ENCODE results near the gene ZFYVE27.
"Not testable (repeated sequence)": the region's sequence is repeated elsewhere in the genome, so short reads cannot be mapped to it uniquely, and the experiment has no call there.

ZFYVE27 gene, protein sequence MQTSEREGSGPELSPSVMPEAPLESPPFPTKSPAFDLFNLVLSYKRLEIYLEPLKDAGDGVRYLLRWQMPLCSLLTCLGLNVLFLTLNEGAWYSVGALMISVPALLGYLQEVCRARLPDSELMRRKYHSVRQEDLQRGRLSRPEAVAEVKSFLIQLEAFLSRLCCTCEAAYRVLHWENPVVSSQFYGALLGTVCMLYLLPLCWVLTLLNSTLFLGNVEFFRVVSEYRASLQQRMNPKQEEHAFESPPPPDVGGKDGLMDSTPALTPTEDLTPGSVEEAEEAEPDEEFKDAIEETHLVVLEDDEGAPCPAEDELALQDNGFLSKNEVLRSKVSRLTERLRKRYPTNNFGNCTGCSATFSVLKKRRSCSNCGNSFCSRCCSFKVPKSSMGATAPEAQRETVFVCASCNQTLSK

DNA sequence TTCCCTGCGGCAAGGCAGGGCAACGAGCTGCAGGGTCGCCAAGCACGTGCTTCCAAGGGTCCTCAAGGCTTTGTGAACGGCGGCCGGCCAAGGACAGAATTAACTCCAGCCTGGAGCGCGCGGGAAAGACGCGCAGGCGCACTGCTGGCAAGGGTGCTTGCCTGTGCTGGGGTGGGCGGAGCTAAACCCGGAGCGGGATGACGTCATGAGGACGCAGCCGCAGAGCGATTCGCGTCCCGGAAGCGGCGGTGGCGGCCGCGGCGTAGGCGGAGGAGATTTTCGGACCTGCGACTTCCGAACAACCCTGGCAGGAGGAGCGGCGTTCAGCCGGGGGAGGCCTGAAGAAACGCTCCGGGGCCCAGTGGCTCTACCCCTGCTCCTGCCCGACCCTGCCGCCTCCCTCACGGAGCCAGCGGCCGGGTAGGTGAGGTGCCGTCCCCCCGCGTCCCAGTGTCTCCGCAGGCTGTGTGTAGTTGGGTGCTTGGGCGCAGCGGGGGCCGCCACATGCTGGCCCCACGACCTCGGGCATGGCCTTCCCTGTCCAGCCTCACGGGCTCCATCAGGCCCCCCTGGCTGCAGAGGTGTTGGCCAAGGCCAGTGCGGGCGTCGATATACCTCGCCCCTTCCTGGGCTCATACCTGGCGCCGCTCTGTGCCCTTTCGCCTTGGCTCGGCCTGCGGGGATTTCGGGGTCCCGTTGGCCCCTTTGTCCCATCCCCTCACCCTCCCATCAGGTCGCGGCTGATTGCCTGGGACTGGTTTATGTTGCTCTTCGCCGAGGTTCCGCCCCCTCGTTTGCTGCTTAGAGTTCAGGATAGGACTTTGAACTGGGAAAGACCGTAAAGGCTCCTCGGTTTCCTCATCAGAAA is at the start of gene ZFYVE27:
TSS of gene ZFYVE27 (plus strand) at position 227 of the 868 bp plus-strand sequence. CDS start 1,350 bp downstream, outside the sequence.
- DNase-seq: peak; percentile 75

DNA sequence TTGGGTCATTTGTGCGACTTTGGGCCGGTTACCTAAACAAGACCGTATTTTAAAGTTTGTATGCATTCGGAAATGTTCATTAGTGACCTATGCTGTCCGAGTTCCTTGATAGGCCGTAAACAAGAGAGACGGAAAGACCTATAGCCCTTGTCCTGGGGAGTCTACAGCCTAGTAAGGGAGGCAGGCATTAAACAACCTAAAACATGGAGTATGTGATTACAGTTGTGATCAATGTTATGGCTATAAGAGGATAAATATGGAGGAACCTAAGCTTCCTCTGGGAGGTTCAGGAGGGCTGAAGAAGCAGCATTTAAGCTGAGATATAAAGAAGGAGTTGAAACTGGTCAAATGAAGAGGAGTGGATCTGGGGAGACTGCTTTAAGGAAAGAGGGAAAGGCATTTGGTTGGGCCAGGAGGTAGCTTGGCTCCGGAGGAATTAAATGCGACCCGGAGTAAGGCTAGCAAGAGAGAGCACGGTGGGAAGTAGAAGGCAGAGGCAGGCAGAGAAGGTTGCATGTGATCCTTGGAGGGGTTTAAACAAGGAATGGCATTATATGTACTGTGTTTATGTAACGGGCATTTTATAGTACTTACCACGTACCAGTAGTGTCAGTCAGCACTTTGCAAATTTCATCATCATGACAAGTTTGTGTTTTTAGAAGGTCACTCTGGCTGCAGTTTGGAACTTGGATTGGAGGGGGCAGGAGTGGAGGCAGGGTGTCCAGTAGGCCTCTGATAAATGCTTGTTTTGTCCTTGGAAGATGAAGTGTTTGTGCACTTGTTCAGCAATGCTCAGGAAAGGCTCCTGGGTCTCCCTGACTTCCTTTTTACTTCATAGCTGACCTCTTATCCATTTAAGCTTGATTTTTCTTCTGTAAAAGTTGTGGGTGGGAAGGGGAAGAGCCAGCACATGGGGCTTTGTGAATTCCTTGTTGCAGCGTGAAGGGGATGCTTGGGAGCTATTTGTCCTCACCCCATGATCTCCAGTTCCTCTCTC is 48.8 kb upstream of the ZFYVE27 start:
- DNase-seq: peak; percentile 51

DNA sequence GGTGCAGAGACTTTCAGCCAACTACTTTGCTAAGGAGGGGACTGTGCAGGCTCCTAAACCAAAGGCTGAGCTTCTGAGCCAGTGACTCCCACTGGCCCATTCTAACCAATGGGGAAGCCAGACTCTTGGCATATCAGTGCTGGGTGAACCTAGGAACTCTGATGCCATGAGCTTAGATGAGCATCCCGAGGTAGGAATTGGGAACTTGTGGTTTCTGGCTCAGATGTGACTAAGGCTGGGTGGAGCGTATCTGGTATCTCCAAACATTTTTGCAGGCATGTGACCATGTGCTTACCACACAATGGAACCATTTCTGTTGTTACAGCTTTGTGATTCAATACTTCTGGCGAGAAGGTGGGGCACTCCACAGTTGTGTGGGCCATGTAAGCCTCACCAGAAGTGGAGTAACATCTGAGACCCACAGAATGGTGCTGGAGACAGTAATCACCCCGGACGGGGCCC is 47.3 kb upstream of the ZFYVE27 start:
- no peak for DNase-seq

DNA sequence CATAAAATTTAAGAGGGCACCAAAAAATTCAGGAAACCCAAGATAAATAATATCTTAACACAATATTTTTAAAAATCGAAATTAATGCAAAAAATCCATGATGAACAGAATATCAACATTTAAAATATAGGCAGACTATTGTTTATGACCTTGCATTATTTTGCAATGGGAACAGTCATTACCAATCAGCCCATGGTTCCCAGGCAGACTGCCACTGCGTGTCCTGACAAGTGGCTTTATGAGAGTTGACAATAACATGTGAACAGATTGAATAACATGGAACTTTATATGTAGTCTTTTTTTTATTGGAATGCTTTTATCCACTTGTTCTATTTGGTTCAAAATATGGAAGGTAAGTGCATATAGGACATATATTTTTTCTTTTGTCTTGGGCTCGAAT is 46.8 kb upstream of the ZFYVE27 start:
- DNase-seq: no peak

DNA sequence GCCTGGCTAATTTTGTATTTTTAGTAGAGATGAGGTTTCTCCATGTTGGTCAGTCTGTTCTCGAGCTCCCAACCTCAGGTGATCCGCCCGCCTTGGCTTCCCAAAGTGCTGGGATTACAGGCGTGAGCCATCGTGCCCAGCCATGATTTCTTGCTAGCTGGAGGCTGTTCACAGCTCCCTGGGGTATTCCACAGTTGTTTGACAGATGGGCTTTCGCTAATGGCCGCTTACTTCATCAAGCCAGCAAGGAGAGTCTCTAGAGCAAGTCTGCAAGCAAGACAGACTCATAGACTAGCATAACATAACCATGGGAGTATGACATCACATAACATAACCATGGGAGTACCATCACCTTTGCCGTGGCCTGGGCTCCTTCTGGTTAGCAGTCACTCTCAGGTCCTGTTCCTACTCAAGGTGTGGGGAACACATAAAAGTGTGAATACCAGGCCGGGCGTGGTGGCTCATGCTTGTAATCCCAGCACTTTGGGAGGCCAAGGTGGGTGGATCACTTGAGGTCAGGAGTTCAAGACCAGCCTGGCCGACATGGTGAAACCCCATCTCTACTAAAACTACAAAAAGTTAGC is 38.8 kb upstream of the ZFYVE27 start:
- DNase-seq: not testable (repeated sequence)

DNA sequence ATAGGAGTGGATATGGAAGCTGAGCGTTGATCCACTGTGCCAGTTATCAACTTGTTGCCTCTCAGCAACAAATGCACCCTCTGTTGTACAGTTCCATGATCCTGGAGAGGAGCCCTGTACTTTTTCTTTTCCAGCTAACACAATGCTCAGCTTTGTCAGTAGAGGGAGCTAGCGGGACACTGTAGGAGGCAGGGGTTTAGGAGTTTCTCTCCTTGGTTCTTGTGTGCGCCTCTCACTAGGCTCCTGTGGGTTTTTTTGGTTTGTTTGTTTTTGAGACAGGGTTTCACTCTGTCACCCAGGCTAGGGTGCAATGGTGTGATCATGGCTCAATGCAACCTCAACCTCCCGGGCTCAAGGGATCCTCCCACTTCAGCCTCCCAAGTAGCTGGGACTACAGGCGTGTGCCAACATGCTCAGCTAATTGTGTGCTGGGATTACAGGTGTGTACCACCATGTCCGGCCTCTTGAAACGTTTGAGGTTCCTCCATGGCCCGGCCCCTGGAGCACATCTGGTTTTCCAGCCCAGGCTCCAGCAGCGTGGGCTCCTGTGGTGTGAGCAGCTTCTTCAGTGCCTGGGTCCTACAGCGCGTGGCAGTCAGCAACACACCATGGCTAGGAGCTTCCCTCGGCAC is 35.4 kb upstream of the ZFYVE27 start:
- peak; percentile 21 for DNase-seq

DNA sequence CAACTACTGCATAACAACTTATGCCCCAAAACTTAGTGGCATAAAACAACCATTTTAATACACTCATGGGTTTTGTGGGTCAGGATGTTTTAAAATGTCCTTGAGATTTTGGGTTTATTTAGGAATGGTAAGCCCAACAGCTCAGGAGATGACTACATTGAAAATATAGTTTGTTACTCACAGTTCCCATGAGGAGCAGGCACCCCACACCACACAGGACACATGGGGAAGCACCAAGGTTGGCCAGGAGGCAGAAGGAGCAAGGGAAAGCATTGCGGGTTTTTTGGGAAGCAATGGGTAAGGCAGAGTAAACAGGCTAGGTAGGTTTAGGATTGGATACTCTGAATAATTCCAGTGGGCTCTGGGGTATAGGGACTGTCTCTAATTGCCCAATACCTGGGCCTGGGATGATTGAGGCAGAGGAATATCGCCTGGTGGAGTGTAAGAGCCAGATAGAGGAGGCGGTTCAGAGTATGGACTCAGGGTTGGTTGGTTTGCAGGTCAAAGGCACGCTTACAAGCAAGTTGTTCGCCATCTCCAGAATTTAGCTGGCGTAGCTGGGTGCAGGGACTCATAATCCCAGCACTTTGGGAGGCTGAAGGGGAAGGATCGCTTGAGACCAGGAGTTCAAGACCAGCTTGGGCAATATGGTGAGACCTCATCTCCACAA is 33.4 kb upstream of the ZFYVE27 start:
- no peak for DNase-seq

DNA sequence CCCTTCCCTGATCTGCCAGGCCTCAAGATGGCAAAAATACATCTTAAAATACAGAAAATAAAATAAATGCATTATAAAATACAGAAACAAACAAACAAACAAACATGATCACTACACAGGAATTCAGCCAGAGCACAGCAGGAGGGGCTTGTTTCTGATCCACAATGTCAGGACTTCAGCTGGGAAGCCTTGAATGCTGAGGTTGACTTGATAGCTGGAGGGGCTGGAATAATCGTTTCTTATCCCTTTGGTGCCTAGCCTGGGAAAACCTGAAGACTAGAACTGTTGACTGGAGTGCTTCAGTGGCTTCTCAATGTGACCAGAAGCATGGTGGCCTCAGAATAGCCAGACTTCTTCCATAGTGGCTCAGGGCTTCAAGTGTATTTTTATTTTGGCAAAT is 32.6 kb upstream of the ZFYVE27 start:
- DNase-seq: no peak

DNA sequence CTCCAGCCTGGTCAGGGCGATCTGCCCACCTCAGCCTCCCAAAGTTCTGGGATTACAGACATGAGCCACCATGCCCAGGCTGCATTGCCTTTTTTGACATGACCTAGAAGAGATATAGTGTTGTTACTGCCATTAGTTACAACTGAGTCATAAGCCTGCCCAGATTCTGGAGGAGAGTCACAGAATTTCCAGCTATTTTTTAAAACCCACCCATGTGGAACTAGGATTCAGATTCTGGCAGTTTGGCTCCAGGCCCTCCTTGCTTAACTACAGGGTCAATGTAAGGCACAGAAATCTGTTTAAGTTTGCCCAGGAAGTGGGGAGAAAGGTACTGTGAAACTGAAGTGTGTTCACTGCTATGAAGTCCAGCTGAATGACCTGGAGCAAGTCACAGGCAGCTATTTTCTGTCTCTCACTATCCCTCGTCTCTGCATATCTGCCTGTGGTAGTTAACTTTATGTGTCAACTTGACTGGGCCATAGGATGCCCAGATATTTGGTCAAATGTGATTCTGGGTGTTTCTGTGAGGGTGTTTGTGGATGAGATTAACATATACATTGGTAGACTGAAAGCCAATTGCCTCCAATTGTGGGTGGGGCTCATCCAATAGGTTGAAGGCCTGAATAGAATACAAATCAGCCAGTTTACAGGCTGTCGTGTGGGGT is 31.8 kb upstream of the ZFYVE27 start:
- DNase-seq: no peak

DNA sequence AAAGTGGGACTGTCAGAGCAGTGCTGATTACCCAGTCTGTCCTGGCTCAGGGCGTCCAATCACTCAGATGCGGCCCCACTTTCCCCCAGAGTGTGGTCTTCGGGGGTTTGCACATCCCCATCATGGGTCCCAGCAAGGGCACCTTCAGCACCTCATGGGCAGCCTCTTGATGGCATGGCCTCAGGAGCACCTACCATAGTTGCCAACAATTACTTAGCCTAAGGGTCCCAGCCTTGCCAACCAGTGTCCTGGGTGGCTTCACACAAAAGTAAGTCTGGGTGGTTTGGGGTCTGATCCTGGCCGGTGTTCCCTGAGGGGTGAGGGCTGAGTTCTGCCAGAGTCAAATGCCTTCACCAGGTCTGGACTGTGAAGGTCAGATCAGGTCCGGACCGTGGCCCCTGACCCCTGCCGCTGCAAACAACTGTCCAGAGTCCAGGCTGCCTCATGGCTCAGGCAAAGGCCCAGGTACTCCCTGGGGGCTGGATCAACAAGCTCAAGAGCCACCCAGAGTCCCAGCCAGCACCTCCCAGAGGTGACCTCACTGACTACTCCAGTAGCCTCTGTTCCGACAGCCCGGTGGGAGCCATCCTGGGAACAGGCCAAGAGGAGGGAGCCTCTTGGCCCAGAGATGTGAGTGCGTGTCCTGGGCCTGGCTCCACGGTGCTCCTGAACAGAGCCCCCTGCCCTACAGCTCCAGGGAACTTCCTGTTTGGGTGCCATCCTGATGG is 29.6 kb upstream of the ZFYVE27 start:
- no peak for DNase-seq

DNA sequence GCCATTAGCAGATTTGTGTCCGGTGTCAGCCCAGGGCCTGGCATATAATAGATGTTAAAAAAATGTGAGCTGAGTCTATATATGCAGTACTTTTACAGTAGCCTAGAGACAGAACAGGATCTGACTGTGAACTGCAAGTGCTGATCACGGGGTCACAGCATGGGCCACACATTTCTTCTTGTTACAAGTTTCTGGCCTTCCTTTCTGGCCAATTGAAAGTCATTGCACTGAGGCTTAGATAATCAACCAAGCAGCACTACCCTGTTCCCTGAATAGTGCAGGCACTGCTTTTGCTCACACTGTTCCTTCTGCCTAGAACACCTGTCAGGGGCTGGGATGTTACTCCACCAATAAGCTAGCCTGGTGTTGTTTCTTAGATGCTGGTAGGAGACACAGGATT is 28.8 kb upstream of the ZFYVE27 start:
- DNase-seq: no peak

DNA sequence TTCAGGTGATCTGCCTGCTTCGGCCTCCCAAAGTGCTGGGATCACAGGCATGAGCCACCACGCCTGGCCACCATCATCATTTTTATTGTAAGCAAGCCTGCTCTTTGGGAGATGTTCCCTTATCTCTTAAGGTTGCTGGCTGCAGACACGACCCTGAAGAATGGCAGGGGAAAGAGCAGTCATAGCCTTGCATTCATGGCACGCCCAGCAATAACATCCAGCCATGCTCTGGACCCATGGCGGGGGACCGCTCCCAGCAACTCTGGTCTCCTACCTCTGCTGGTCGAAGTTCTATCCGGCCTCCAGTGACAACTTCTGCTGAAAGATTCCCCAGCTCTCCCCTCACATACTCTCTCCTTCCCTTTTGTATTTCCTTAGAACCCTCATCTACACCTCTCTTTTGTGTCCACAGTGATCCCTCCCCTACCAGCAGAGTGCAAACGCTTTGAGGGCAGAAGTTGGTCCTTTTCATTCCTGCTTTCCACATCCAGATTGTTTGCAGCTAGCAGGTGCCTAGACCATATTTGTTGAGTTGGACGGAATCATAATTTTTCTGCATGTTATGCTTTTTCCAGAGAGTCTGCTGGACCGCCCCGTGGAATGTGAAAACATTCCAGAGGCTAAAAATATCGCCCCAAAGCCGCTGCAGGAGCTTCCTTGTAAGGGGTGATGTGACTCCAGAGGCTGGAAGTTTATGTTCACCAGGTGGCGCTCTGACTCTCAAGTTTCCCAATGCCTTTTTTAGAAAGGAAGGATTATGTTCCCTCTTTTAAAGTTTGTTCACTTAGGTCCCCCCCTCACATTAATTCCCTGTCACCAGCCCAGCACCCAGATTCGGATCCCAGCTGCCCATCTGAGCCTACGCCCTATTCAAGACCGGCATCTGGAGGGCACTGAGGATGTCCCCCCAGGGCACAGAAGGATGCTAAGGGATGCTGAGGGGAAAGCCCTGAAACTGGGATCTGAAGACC is 27.7 kb upstream of the ZFYVE27 start:
- DNase-seq: no peak

DNA sequence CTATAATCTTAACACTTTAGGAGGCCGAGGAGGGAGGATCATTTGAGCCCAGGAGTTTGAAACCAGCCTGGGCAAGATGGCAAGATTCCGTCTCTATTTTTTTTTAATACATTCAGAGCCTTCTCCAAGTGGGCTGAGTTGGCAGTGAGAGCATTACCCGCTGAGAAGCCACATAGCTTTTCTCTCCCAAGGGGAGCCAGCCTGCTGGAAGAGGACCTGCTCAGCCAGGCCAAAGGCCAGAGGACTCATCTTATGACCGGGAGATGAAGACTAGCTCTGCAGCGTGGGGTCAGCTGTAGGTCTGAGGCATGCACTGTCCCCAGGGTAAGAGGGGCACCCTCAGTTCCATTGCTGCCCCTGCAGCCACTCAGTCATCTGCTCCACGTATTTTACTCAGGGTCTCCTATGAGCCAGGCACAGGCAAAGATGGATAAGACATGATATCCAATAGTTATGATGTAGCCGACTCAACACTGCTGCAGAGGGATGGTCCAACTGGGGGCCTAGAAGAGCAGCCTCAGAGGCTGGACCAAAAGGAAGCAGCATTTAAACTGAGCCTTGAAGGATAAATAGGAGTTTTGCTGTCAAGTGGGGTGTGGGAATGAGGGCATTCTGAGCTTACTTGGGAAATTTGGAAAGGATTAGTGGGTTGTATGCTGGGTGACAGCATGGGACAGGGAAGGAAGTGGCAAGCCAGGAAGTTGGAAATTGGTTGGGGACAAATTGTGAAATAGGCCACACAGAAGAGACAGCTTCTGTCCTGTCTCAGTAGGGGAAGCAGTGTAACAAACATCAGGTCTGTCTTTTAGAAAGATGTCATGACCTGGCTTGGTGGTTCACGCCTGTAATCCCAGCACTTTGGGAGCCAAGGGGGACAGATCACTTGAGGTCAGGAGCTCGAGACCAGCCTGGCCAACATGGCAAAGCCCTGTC is 25.0 kb upstream of the ZFYVE27 start:
- DNase-seq: no peak

DNA sequence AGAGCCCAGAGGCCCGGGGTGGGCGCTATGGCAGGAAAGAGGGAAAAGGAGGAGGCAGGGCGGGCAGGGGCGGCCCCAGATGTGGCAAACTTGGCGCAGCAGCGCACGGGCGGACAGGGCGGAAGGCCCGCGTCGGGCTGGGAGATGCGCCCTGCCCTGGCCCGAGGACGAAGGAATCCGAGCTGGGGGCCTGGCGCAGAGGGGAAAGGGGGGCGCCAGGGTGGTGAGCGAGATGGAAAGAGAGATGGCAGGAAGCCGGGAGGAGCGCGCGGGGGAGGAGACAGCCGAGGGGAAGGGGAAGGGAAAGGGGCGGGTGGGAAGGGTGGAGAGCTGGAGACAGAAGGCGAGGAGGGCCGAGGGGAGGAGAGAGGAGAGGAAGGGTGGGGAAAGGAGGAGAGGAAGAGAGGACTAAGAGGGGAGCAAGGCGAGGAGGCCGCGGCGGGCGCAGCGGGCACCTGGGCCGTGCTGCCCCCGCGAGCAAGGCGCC is 23.5 kb upstream of the ZFYVE27 start, which contains the start of gene MARVELD1:
TSS of gene MARVELD1 (plus strand) at position 392 of the 487 bp plus-strand sequence. CDS start 147 bp downstream, outside the sequence.
- DNase-seq: no peak

DNA sequence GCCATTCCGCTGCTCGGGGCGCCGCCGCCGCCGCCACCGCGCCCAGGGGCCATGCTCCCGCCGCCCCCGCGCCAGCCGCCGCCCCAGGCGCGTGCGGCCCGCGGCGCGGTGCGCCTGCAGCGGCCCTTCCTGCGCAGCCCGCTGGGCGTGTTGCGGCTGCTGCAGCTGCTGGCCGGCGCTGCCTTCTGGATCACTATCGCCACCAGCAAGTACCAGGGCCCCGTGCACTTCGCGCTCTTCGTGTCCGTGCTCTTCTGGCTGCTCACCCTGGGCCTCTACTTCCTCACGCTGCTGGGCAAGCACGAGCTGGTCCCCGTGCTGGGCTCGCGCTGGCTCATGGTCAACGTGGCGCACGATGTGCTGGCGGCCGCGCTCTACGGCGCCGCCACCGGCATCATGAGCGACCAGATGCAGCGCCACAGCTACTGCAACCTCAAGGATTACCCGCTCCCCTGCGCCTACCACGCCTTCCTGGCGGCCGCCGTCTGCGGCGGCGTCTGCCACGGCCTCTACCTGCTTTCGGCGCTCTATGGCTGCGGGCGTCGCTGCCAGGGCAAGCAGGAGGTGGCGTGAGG is 23.0 kb upstream of the ZFYVE27 start:
- peak; percentile 19 for DNase-seq

DNA sequence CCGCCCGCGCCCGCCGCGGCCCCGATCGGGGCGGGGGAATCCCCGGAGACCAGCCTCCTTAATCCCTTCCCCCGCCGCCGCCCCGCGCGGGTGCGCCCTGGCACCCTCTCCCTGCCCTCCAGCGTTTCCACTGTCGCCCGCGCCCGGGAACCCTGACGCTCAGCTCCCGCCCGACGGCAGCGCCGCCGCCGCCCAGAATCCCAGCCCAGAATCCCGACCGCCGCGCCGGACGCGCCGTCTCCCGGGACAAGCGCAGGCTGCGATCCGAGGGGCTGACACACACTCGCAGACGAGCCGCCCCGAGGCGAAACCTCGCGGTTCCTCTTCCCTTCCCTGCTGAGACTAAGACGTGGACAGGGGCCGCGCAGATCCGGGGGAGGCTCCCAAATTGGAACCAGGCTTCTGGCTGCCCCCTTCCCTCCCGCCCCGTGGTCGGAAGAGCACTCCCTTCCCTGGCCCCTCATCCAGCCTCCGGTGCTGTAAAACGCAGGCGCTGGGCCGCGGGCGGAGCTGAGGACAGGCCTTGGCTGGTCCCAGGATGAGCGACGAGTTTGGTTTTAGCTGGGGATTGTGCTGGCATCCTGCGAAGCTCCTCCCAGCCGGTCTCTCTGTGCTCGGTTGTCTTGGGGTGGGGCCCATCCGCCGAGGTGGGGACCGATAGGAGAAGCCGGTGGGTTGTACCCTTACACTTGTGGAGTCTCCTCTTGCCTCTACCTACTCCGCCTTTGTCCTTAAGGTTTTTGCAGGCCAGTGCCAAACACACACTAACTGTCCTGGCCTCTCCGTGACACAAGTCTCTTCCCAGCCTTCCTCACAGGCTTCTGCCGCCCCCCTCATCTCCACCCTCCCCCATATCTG is 22.3 kb upstream of the ZFYVE27 start:
- DNase-seq: no peak

Measured in SHP77 treated with DMSO at 0.1 percent for 48 hours (cell line).